Measurements from ENCODE around the gene RHBDF2. TPM values are rescaled to one million over a fixed set of nuclear protein-coding genes. Genes with fewer than 3 reads are reported as not detected.

Gene RHBDF2
- total RNA-seq: 11.6 and 26.7 TPM in 2 replicates

GRCh38 chr17:76501018-76501826 is at the start of gene RHBDF2:
TSS of gene RHBDF2 (minus strand) at chr17:76501423. CDS start at chr17:76481524, 19,899 bp downstream.

GRCh38 chr17:76539631-76540271 is 38.5 kb upstream of the RHBDF2 start, which contains the start of gene PRCD:
TSS of gene PRCD (plus strand) at chr17:76540044. CDS start at chr17:76540142, 98 bp downstream.

GRCh38 chr17:76537578-76538280 is 36.5 kb upstream of the RHBDF2 start, which contains the start of gene CYGB:
TSS of gene CYGB (minus strand) at chr17:76537709. CDS start at chr17:76537542, 167 bp downstream.

GRCh38 chr17:76467366-76467765 is 33.9 kb downstream of the RHBDF2 start, which contains the start of gene AANAT:
TSS of gene AANAT (plus strand) at chr17:76467603. CDS start at chr17:76468747, 1,144 bp downstream.

GRCh38 chr17:76452660-76453430 is 48.4 kb downstream of the RHBDF2 start, which contains the start of gene UBE2O:
TSS of gene UBE2O (minus strand) at chr17:76453152. CDS start at chr17:76453141, 11 bp downstream.

Other genes starting within 250 kb of the RHBDF2 start
- 1.3 and 5.5 TPM in 2 replicates for gene UBALD2, start 236.1 kb downstream of the RHBDF2 start, total RNA-seq
- 0.65 and 1.4 TPM in 2 replicates for gene QRICH2, start 193.1 kb downstream of the RHBDF2 start, total RNA-seq
- 25.9 and 30.7 TPM in 2 replicates for gene PRPSAP1, start 147.5 kb downstream of the RHBDF2 start, total RNA-seq
- 46.9 and 52.3 TPM in 2 replicates for gene SPHK1, start 116.8 kb downstream of the RHBDF2 start, total RNA-seq
- gene UBE2O, start 48.3 kb downstream of the RHBDF2 start, total RNA-seq: 15.0 and 19.0 TPM in 2 replicates
- 0.49 TPM in 1 of 2 replicates, not detected in the other for gene AANAT, start 33.8 kb downstream of the RHBDF2 start, total RNA-seq
- 208 and 215 TPM in 2 replicates for gene CYGB, start 36.3 kb upstream of the RHBDF2 start, total RNA-seq
- 7.0 and 7.6 TPM in 2 replicates for gene PRCD, start 38.6 kb upstream of the RHBDF2 start, total RNA-seq
- gene ST6GALNAC2, start 84.4 kb upstream of the RHBDF2 start, total RNA-seq: 1.3 and 2.6 TPM in 2 replicates
- 0.16 and 0.54 TPM in 2 replicates for gene ST6GALNAC1, start 142.3 kb upstream of the RHBDF2 start, total RNA-seq
- 444 and 504 TPM in 2 replicates for gene MXRA7, start 209.5 kb upstream of the RHBDF2 start, total RNA-seq
- 28.2 and 36.8 TPM in 2 replicates for gene JMJD6, start 225.2 kb upstream of the RHBDF2 start, total RNA-seq
- gene METTL23, start 225.4 kb upstream of the RHBDF2 start, total RNA-seq: 16.1 and 34.0 TPM in 2 replicates
- gene SRSF2, start 235.9 kb upstream of the RHBDF2 start, total RNA-seq: 159 and 181 TPM in 2 replicates
- gene MFSD11, start 236.7 kb upstream of the RHBDF2 start, total RNA-seq: 20.4 and 28.7 TPM in 2 replicates

All from cardiac atrium fibroblast (primary cell).